ENCODE data around the gene KLHL4. TPM values are rescaled to one million over a fixed set of nuclear protein-coding genes. Genes with fewer than 3 reads are reported as not detected.
"Not testable (repeated sequence)": the region's sequence is repeated elsewhere in the genome, so short reads cannot be mapped to it uniquely, and the experiment has no call there.

Gene KLHL4
- total RNA-seq, 2 donors from 2014 or later: 0.23 to 31.1 TPM

DNA sequence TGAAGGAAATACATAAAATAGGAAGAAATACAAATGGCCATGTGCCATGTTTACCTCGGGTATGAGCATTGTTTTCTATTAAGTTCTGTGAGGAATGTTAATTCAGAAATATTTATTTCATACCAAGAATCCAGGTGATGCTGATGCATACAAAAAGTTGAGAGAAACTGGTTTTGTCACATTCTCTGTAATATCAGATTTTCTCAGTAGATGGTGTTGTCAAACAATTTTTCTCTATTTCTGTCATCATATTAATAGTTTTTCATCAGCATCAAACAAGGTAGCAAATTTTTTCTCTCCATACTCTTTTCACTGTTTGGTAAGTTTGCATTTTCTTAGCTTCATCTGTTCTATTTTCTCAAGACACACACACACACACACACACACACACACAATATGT is 179.8 kb downstream of the KLHL4 start:
- Histone ChIP-seq H3K4me1 (replicated peaks) (no peaks in the 10 kb centered on the region), H3K9me3 (no peaks in the 10 kb centered on the region), H3K27me3 (replicated peaks; ENCODE audit: insufficient read depth) (no peaks in the 10 kb centered on the region), H3K4me3 (no peak overlapping the region), H3K36me3 (no peaks in the 10 kb centered on the region), H3K27ac (no peak overlapping the region)
- TF ChIP-seq POLR2A (IDR thresholded peaks at IDR 0.05) (no peak), POLR2AphosphoS5 (IDR thresholded peaks at IDR 0.05) (no peak), CTCF (IDR thresholded peaks at IDR 0.05) (no peak)
- no peak for DNase-seq (ENCODE audit: low spot score)
- 36% methylated on average over 1 of the region's 1 CpG for whole genome bisulfite sequencing
- intact Hi-C loops (cut with DNase I): no loop called here

GRCh38 chrX:87702795-87703194 is 185.2 kb downstream of the KLHL4 start:
- Histone ChIP-seq H3K4me1 (replicated peaks) (no peaks in the 10 kb centered on the region), H3K9me3 (no peaks in the 10 kb centered on the region), H3K36me3 (no peaks in the 10 kb centered on the region), H3K27me3 (replicated peaks; ENCODE audit: insufficient read depth) (no peaks in the 10 kb centered on the region), H3K27ac (no peak overlapping the region), H3K4me3 (no peak overlapping the region)
- TF ChIP-seq POLR2A (IDR thresholded peaks at IDR 0.05) (no peak), CTCF (IDR thresholded peaks at IDR 0.05) (no peak), POLR2AphosphoS5 (IDR thresholded peaks at IDR 0.05) (no peak)
- intact Hi-C loops (cut with DNase I): no loop called here
- no peak for DNase-seq (ENCODE audit: low spot score)
- 84% methylated on average over 3 of the region's 3 CpGs for WGBS

- H3K27ac ChIP-seq; H3K9me3 ChIP-seq; H3K36me3 ChIP-seq; DNase-seq (ENCODE audit: low spot score); intact Hi-C loops (cut with DNase I); H3K27me3 ChIP-seq (replicated peaks; ENCODE audit: insufficient read depth); H3K4me1 ChIP-seq (replicated peaks); H3K4me3 ChIP-seq: not testable (repeated sequence)
- 100% methylated on average over 1 of the region's 5 CpGs for WGBS
Measured at GRCh38 chrX:87703469-87703868, 185.9 kb downstream of the KLHL4 start.

DNA sequence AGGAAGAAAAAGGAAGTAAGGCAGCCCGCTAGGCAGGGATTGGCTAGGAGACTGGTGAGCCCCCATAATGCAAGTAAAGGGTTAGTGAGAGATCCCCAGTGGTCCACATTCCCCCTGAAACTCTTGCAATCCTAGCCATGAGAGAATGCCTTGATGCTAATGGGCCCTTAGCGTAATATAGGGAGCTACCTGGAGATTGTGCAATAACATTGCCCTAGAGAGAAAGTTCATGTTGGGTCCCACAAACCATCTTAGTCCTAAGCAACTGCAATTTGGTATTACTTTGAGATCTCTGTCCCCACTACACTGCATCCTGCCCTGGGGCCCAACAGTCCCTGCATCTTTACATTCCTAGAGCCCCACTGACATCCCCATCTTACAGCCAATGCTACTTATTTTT is 188.5 kb downstream of the KLHL4 start:
- Histone ChIP-seq H3K27me3 (replicated peaks; ENCODE audit: insufficient read depth) (no peaks in the 10 kb centered on the region), H3K27ac (no peak overlapping the region), H3K9me3 (no peaks in the 10 kb centered on the region), H3K4me1 (replicated peaks) (no peaks in the 10 kb centered on the region), H3K4me3 (no peak overlapping the region), H3K36me3 (no peaks in the 10 kb centered on the region)
- 100% methylated on average over 2 of the region's 2 CpGs for WGBS
- intact Hi-C loops (cut with DNase I): no loop called here
- no peak for DNase-seq (ENCODE audit: low spot score)
- no peak for TF ChIP-seq CTCF (IDR thresholded peaks at IDR 0.05)
- no peak for TF ChIP-seq POLR2A (IDR thresholded peaks at IDR 0.05)
- no peak for TF ChIP-seq POLR2AphosphoS5 (IDR thresholded peaks at IDR 0.05)

GRCh38 chrX:87710580-87710979 is 193.0 kb downstream of the KLHL4 start:
- intact Hi-C loops (cut with DNase I): no loop called here
- Histone ChIP-seq H3K27me3 (replicated peaks; ENCODE audit: insufficient read depth) (no peaks in the 10 kb centered on the region), H3K27ac (no peak overlapping the region), H3K9me3 (no peaks in the 10 kb centered on the region), H3K4me3 (no peak overlapping the region), H3K36me3 (no peaks in the 10 kb centered on the region), H3K4me1 (replicated peaks) (no peaks in the 10 kb centered on the region)
- no peak for DNase-seq (ENCODE audit: low spot score)
- no peak for TF ChIP-seq POLR2A (IDR thresholded peaks at IDR 0.05)
- WGBS: 100% methylated on average over 1 of the region's 1 CpG
